AG10803 (cell line): ENCODE data around the gene GBX1.

Source experiments
- DNase-seq: peaks from one replicate; pipeline ENCODE4 v3.0.0; 2010; ENCODE audit warnings: low read depth
- H3K4me3 ChIP-seq: 2 replicates; pipeline ENCODE4 v1.5.1; 2011; ENCODE audit warnings: mild to moderate bottlenecking, low read length, control low read depth
- TF ChIP-seq, protein P1 (sequence below): conservative IDR thresholded peaks from 2 replicates; pipeline ENCODE4 v1.5.1; 2011; ENCODE audit warnings: mild to moderate bottlenecking, low read length, control low read depth, inconsistent platforms

The GBX1 gene

GRCh38 chr7:151167197-151167961 lies at the start of gene GBX1:
Gene GBX1, minus strand, starts transcription at chr7:151167694. Its CDS starts 146 bp downstream, at chr7:151167548.
- no peak within 1 kb of the TSS for H3K4me3 ChIP-seq

GRCh38 chr7:151215396-151215795 lies 47.9 kb upstream of the GBX1 start:
- H3K4me3 ChIP-seq, result no peak overlapping the region
- TF ChIP-seq, protein P1, sequence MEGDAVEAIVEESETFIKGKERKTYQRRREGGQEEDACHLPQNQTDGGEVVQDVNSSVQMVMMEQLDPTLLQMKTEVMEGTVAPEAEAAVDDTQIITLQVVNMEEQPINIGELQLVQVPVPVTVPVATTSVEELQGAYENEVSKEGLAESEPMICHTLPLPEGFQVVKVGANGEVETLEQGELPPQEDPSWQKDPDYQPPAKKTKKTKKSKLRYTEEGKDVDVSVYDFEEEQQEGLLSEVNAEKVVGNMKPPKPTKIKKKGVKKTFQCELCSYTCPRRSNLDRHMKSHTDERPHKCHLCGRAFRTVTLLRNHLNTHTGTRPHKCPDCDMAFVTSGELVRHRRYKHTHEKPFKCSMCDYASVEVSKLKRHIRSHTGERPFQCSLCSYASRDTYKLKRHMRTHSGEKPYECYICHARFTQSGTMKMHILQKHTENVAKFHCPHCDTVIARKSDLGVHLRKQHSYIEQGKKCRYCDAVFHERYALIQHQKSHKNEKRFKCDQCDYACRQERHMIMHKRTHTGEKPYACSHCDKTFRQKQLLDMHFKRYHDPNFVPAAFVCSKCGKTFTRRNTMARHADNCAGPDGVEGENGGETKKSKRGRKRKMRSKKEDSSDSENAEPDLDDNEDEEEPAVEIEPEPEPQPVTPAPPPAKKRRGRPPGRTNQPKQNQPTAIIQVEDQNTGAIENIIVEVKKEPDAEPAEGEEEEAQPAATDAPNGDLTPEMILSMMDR, result no peak
- DNase-seq, result no peak

More at GRCh38 chr7:151167197-151167961, at the start of gene GBX1:
- TF ChIP-seq, protein P1, result no peak
- no peak for DNase-seq

DNA sequence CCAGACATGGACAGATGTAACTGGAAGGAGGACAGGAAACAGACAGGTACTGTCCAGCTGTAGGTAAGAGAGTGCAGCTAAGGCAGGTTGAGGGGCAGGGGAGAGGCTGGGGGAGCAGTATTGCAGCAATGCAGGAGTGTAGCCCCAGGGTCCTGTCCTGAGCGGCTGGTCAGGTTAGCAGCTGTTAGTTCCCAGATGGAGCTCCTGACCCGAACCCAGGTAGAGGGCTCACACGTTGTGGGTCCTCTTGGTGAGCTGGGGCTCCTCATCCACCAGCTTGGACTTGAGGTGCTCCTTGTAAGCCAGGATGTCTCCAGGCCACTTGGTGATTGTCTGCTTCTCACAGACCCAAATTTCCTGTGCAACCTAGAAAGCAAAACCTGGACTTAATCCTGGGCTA lies 46.3 kb upstream of the GBX1 start:
- no peak for DNase-seq
- TF ChIP-seq, protein P1, result no peak
- H3K4me3 ChIP-seq, result no peak overlapping the region

GRCh38 chr7:151212626-151213025 lies 45.1 kb upstream of the GBX1 start:
- no peak overlapping the region for H3K4me3 ChIP-seq
- no peak for DNase-seq
- TF ChIP-seq, protein P1, result no peak

DNA sequence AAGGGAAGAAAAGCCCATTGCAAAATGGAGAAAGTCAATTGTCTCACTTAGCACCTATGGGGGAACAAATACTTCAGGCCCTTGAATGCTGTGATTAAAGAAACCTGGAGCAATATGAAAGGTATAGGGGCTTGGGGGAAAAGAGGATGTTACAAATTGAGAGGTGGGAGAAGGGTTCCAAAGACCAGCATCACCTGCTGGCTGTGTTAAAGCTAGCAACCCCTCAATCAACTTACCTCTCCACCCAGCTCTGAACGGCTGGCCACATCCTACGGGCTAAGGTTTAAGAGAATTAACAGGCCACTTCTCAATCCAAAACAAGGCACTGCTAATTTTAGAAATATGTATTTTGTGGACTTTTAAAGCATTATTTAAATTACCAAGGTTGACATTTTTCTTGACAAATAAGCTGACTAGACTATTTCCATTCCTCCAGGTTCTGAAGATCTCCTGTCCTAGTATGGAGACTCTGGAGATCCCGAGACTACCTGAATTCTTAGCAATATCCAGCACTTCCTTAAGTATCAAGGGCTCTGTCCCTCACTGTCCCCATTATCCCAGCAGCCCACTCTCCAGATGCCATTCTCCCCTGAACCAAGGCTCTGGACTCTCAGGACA lies 43.8 kb upstream of the GBX1 start:
- TF ChIP-seq, protein P1, result no peak
- H3K4me3 ChIP-seq, result no peak overlapping the region
- no peak for DNase-seq

DNA sequence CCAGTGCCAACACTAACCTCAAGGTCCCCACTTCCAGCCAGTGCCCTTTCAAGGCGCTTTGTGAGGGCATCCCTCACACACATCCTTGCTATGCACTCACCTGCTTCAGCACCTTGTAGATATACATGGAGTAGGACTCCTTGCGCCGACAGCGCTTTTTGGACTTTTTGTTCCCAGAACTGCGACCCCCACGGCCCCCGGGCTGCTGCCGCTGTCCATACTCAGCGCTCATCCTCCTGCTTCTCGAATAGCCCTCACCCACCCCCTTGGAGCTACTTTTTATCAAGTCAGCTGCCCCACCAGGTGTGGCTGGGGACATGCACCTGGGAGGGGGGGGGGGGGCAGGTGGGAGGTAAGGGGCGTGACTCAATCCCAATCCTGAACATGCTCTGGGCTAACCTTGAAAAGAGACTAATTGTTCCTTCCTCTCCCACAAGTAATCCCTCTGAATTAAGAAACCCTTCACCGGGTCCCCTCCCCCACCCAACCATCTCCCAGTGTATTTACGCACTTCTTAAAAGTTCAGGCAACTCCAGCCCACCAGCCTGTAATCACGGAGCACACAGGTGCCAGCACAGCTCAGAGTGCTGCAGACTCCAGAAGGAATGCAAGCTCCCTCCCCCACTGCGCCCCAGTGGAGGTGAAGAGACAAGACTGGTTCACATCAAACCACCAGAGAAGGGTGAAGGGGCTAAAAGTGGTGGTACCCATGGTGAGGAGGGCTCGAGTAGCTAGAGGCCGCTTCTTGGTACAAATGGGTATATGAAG lies 42.8 kb upstream of the GBX1 start, which contains the start of gene H2BK1:
H2BK1 (minus strand) TSS at position 402 of the 768 bp plus-strand sequence; CDS start at position 232, 170 bp downstream.
- no peak within 1 kb of the TSS for H3K4me3 ChIP-seq
- DNase-seq, result no peak
- TF ChIP-seq, protein P1, result no peak
